ENCODE measurements around the gene PRR9.
"Not testable (repeated sequence)": the region's sequence is repeated elsewhere in the genome, so short reads cannot be mapped to it uniquely, and the experiment has no call there.

Gene PRR9

GRCh38 chr1:153229076-153229829 is 11.9 kb downstream of the PRR9 start:
- DNase-seq (ENCODE audit: low read depth): not testable (repeated sequence)

DNA sequence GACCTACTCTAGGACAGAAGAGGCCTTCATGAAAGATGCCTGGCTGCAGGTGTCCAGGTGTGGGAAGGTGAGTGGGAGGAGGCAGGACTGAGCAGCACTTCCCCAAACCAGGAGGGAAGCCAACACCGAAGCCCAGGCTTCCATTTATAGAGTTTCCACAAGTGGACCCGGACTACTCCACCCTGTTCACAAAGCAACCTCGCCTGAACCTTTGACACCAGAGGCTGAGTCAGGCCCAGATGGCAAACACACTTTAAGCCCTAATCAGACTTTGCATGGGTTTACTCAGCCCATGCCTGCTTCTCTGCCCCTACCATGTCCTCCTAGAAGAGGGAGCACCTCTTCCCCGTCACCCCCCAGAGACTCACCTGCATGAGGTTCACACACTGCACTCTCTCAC is 14.0 kb downstream of the PRR9 start:
- DNase-seq (ENCODE audit: low read depth): no peak

DNA sequence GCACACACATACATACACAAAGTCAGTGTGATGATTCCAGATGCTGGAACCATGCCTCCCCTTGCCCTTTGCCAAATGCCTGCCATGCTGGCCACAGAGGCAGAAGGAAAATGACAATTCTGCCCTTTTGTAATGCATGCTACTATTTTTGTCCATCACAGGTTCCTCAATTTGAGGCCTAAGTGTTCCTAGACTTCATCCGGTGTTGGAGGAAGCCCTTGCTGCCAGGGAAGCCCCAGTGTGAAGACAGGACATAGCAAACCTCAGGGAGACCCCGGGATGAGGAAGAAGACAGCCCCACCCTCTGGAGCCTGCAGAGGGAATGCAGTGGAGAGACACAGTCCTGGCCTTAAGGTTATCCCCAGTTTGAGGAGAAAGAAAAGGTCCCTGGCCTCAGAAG is 14.4 kb downstream of the PRR9 start:
- no peak for DNase-seq (ENCODE audit: low read depth)

- DNase-seq (ENCODE audit: low read depth): no peak
Observed at GRCh38 chr1:153232553-153232952, 15.2 kb downstream of the PRR9 start.

GRCh38 chr1:153233448-153233847 is 16.1 kb downstream of the PRR9 start:
- DNase-seq (ENCODE audit: low read depth): no peak

DNA sequence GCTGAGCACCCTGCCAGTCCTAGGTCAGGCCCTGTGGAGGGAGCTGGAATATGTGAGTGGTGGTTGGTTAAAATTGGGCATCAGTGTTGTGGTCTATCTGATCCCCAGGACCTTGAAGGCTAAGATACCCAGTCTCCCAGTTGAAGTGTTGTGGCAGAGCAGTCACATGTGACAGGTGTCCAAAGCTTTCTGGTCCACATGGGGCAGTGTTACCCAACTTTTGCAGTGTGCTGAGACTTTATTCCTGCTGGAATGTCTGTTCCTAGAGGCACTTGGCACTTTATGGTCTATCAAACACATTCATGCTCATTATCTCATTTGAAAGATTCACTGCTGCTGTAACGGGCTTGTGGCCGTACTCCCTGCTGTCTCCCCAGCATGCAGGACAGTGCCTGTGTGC is 21.1 kb downstream of the PRR9 start:
- no peak for DNase-seq (ENCODE audit: low read depth)

DNA sequence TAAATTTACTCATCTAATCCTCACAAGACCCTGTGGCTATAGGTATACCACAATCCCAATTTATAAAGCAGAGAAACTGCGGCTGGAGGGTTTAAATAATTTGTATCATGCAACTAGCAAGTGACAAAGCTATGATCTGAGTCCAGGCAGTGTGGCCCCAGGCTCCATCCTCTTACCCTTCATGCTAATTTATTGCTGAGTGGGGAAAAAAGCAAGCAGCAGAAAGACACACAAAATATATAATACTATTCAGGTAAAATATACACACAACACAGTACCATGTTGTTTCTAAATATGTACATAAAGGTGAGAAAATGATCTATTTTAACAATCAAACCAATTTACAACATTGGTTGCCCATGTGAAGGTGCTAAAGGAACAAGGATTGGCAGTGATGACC is 24.8 kb downstream of the PRR9 start:
- no peak for DNase-seq (ENCODE audit: low read depth)

GRCh38 chr1:153245466-153245865 is 28.1 kb downstream of the PRR9 start:
- no peak for DNase-seq (ENCODE audit: low read depth)

DNA sequence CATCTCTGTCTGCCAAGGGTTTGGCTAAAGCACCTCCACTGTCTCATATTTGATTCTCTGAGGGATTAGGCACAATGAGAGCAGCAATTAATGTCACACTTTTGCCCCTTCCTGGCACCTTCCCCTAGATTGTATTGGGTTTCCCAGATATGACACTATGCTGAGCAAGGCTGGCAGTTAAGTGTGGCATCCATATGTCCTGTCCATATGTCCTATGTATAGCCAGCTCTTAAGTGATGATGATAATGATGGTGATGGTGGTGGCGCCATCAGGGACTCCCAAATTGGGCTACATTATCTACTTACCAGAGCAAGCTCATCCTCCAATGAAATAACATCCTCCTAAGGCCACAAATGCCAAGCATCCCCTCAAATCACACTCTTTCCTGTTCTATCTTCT is 28.6 kb downstream of the PRR9 start:
- DNase-seq (ENCODE audit: low read depth): no peak

DNA sequence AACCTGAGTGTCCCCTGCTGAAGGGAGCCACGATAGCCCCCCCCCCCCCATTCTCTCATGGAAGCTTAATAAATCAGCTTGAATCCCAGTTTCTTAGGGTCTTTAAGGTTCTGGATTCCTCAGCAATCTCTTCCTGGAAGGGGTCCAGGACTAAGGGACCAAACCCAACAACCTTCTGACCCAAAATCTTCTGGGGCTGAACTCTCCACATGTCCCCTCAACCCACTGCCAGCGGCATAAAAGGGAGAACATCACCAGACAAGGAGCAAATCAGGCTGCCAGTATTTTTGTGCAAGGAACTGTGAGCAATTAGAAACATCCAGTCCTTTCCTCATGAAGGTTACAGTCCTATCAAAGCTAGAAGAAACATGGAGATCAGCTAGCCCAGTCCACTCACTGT is 29.4 kb downstream of the PRR9 start:
- DNase-seq (ENCODE audit: low read depth): no peak

DNA sequence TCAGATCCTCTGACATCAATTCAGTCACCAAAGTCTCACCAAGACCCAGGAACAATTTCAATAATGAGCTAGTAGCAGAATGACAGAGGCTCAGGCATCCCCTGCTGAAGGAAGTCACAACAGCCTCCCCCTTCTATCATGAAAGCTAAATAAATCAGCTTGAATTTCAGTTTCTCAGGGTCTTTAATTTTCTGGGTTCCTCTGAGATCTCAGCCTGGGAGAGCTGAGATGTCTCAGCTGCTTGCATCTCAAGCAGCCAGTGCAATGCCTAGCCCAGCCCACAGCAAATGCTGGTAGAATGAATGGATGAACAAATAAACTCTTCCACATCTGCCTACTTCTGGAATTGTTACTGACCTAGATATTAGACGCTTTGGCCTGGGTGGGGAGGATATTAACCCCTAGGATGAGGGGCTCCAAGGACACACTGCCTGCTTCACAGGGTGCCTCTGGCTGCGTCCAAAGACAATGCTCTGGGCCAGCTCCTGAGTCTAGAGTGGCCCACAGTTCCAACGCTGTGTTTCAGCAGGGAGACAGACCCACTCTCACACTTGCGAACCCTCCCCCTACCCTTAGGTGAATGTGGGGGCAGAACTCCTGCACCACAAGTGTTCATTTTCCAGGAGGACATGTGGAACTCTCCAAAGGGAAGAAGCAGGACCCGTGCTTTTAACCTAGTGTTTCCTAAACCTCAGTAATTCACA is 30.9 kb downstream of the PRR9 start:
- DNase-seq (ENCODE audit: low read depth): no peak

DNA sequence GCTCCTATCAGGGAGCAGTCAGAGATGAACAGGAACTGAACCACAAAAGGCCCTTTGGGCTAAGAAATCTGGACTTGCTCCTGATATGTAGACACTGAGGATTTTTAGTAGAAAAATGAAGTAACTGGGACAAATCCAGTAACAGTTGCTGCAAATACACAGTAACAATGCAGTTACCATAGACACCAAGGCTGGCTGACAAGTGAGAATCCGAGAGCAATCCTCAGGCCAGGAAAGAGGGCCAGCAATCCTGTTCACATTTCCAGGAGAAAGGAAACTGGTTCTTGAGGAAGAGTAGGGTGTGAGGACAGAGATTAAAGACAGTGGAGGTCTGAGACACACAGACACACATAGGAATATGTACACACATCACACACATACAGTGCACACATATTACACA is 32.8 kb downstream of the PRR9 start:
- no peak for DNase-seq (ENCODE audit: low read depth)

DNA sequence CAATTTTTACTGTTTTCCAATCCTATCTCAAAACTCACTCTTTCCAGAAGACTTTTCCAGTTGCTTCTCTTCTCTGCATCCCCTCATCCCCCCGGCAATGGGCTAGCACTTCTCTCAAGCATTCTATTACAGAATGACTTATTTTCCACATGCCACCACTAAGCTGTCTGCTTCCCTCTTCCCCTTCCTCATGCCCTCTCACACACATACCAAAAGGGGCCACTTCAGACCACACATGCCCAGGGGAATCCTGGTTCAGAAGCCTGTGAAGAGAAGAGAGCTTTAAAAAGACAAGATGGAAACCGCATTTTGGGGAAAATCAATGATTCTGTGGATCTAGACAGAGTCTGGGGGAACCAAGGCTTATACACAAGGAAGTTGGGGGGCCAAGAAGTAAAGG is 33.7 kb downstream of the PRR9 start:
- no peak for DNase-seq (ENCODE audit: low read depth)

- DNase-seq (ENCODE audit: low read depth): no peak
Observed at GRCh38 chr1:153251562-153251961, 34.2 kb downstream of the PRR9 start.

DNA sequence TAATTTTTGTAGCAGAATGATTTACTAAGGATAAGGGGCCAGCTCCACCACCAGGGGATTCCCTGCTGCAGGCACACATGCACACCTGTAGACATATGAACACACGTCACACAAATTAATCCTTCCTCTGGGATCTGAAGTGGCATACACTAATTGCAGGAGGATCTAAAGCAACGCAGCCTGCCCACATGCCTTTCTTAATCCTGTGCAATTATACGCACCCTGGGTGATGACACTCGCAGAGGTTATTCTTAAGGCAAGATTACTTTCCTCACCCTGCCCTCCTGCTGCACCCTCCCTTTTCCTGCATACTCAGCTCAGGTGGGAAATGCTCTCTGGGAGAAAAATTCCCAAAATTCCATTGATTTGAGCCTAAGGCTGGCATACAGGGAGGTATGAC is 34.6 kb downstream of the PRR9 start:
- DNase-seq (ENCODE audit: low read depth): no peak

DNA sequence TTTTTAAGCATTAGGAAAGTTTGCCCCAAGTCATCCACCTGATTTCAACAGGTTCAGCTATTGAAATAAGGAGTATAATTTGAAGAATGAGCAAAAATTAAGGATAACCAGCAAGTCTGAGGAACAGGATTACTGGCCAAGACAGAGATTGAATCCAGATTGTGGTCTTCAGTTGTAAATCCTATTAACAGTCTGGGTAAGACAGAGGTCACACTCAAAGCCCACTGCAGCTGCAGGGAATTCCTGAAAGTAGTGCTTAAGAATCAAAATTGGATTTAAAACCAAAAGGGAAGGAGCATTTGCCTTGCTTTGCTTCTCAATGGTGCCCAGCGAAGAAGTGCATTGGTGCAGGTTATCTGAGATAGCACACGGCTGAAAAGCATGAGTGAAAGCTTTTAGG is 35.7 kb downstream of the PRR9 start:
- DNase-seq (ENCODE audit: low read depth): no peak

GRCh38 chr1:153253693-153254092 is 36.3 kb downstream of the PRR9 start:
- no peak for DNase-seq (ENCODE audit: low read depth)

DNA sequence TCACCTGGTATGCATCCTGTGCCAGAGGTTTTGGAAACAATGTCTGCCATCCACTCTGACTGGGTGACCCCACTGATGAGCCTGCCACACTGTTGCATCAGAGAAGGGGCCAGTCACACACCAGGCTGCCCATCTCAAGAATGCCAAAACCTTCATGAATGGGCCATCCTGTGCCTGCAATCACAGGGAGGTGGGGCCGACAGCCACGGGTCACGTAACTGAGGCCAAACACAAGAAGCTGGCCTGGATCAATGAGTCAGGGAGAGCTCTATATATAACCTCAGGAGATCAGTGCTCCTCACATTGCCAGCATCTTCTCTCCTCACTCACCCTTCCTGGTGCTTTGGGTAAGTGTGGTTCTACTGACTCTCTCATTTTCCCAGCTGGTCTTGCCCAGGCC is 42.0 kb downstream of the PRR9 start, which contains the start of gene LORICRIN:
LORICRIN (plus strand) TSS at position 301 of the 400 bp plus-strand sequence. CDS start 1,263 bp downstream, outside the sequence.
- no peak for DNase-seq (ENCODE audit: low read depth)

DNA sequence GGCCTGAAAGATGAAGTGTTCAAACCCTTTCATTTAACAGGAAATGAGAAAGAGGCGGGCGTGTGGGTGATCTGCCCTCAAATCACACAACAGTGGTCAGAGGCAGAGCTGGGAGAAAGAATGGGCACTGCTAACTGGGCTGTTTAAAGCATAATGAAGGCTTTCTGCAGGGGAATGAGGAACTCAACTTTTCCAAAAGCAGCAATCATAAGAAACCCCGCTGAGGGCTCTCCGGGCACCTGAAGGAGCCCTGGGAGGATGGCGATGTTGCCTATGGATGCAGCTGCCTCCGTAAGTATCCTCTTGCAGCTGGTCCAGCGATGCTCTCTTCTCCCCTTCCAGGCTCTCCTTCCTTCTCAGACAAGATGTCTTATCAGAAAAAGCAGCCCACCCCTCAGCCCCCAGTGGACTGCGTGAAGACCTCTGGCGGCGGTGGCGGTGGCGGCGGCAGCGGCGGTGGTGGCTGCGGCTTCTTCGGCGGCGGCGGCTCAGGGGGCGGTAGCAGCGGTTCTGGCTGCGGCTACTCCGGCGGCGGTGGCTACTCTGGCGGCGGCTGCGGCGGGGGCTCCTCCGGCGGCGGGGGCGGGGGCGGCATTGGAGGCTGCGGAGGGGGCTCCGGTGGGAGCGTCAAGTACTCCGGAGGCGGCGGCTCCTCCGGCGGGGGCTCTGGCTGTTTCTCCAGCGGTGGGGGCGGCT is 43.3 kb downstream of the PRR9 start:
- DNase-seq (ENCODE audit: low read depth): no peak

- no peak for DNase-seq (ENCODE audit: low read depth)
Observed at GRCh38 chr1:153261281-153262069, 44.1 kb downstream of the PRR9 start.

DNA sequence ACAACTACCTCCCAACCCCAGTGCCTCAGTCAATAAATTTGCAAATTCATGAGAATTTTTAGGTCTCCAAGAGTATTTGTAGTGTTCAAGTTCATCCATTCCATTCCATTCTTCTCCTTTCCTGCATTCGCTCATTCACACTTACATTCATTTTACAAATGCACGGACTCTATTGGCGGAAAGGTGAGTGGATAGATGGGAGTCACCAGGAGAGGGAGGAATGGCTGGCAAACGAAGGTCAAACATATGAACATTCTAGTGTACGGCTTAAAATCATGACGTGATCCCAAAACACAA is 44.6 kb downstream of the PRR9 start:
- DNase-seq (ENCODE audit: low read depth): no peak

DNA sequence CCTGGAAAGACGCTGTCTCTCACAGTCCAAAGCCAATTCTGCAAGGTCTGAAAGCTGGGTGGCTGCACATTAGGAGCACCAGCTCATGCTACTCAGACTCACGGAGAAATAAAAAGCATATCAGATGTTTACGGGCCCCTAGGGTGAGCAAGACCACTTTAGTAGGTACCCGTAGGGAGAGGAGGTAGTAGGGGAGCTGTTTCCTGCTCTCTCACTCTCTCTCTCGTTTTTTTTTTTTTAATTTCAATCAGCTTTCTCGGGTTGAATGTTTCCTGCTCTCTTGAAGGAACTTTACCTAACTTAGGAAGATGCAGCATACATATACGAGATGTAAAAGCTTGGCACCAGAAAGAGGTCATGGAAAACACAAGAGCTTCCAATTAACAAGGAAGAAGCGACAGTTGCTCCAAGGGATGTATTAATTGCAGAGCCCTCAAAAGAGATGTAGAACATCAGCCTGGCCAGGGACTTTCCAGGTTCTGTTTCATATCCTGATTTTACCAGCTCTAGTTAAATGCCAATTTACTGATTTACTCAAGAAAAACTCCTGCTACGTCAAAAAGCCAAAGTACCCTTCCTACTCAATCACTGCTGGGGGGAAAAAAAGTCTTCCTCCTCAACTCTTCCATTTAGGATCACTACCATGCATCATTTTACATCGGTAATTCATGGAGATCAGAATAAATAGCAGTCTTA is 45.2 kb downstream of the PRR9 start:
- DNase-seq (ENCODE audit: low read depth): no peak

All from stromal cell of bone marrow (primary cell).